GM18909 (cell line): ENCODE results near the gene NR6A1.

Experiments used
- ATAC-seq: cut with Tn5 transposase; IDR thresholded peaks from one replicate; pipeline ENCODE4 v1.9.1; 2021; ENCODE audit warnings: mild to moderate bottlenecking; ENCODE audit not compliant: unreplicated experiment, poor library complexity

NR6A1 gene

GRCh38 chr9:124553738-124554137 is 217.4 kb downstream of the NR6A1 start:
- no peak for ATAC-seq

- no peak for ATAC-seq
Observed at GRCh38 chr9:124552273-124552605, 218.9 kb downstream of the NR6A1 start.

GRCh38 chr9:124551472-124552272 is 219.4 kb downstream of the NR6A1 start:
- no peak for ATAC-seq

GRCh38 chr9:124550072-124550471 is 221.0 kb downstream of the NR6A1 start:
- ATAC-seq: no peak

GRCh38 chr9:124549016-124549415 is 222.1 kb downstream of the NR6A1 start:
- ATAC-seq: no peak

GRCh38 chr9:124544535-124544934 is 226.6 kb downstream of the NR6A1 start:
- no peak for ATAC-seq

- ATAC-seq: no peak
Observed at GRCh38 chr9:124541824-124542223, 229.3 kb downstream of the NR6A1 start.

GRCh38 chr9:124537926-124538325 is 233.2 kb downstream of the NR6A1 start:
- ATAC-seq: no peak

GRCh38 chr9:124535846-124536245 is 235.3 kb downstream of the NR6A1 start:
- no peak for ATAC-seq

- ATAC-seq: no peak
Observed at GRCh38 chr9:124532897-124533296, 238.2 kb downstream of the NR6A1 start.

GRCh38 chr9:124531115-124531514 is 240.0 kb downstream of the NR6A1 start:
- ATAC-seq: no peak

- no peak for ATAC-seq
Observed at GRCh38 chr9:124530246-124530645, 240.9 kb downstream of the NR6A1 start.

- ATAC-seq: no peak
Observed at GRCh38 chr9:124527781-124528180, 243.3 kb downstream of the NR6A1 start.

- no peak for ATAC-seq
Observed at GRCh38 chr9:124526174-124526573, 244.9 kb downstream of the NR6A1 start.

GRCh38 chr9:124522121-124523098 is 248.7 kb downstream of the NR6A1 start:
- ATAC-seq: no peak

- no peak for ATAC-seq
Observed at GRCh38 chr9:124521142-124521541, 250.0 kb downstream of the NR6A1 start.

- ATAC-seq: no peak
Observed at GRCh38 chr9:124520206-124520596, 250.9 kb downstream of the NR6A1 start.

- no peak for ATAC-seq
Observed at GRCh38 chr9:124518116-124518515, 253.0 kb downstream of the NR6A1 start.

GRCh38 chr9:124517600-124517999 is 253.5 kb downstream of the NR6A1 start:
- ATAC-seq: no peak

GRCh38 chr9:124514874-124515273 is 256.2 kb downstream of the NR6A1 start:
- no peak for ATAC-seq

- ATAC-seq: no peak
Observed at GRCh38 chr9:124514125-124514524, 257.0 kb downstream of the NR6A1 start.
